Dermis microvascular lymphatic vessel endothelial cell (primary cell): ENCODE measurements around the gene MRPL51. TPM values are rescaled to one million over a fixed set of nuclear protein-coding genes. Genes with fewer than 3 reads are reported as not detected.

Source experiments
- DNase-seq, 2 donors: peaks; one replicate each; pipeline versions ENCODE4 v3.0.0 to v3.0.0-alpha.2; 2010; ENCODE audit warnings: low read depth in 2 of 2
- total RNA-seq: library from RNA; depleted of rRNA; stranded (reverse); fragments of >200 nt; gene quantifications from 2 replicates; pipeline ENCODE4 v1.2.1, GENCODE V29; 2014

MRPL51 gene
- total RNA-seq, result 70.5 and 106 TPM in 2 replicates

- DNase-seq, result peak; percentile 81 to 96
Measured at GRCh38 chr12:6492838-6493496, at the start of gene MRPL51. MRPL51 (minus strand) TSS chr12:6493262; CDS start chr12:6493136, 126 bp downstream.

- DNase-seq, result peak; percentile 44 to 65
Measured at GRCh38 chr12:6542209-6543009, 49.3 kb upstream of the MRPL51 start.

- no peak for DNase-seq
Measured at GRCh38 chr12:6541371-6542165, 48.5 kb upstream of the MRPL51 start.

GRCh38 chr12:6540181-6540877, 47.3 kb upstream of the MRPL51 start:
- DNase-seq, result peak in 1 of 2 donors; percentile 76

- DNase-seq, result no peak
Measured at GRCh38 chr12:6539707-6540134, 46.7 kb upstream of the MRPL51 start.

- no peak for DNase-seq
Measured at GRCh38 chr12:6539314-6539682, 46.2 kb upstream of the MRPL51 start.

- no peak for DNase-seq
Measured at GRCh38 chr12:6538420-6539313, 45.6 kb upstream of the MRPL51 start.

- DNase-seq, result peak; percentile 74 to 86
Measured at GRCh38 chr12:6537580-6538419, 44.7 kb upstream of the MRPL51 start.

- DNase-seq, result no peak
Measured at GRCh38 chr12:6536894-6537579, 44.0 kb upstream of the MRPL51 start.

GRCh38 chr12:6535960-6536847, 43.1 kb upstream of the MRPL51 start:
- no peak for DNase-seq

- DNase-seq, result no peak
Measured at GRCh38 chr12:6535697-6535946, 42.6 kb upstream of the MRPL51 start.

GRCh38 chr12:6534945-6535696, 42.1 kb upstream of the MRPL51 start:
- peak; percentile 77 to 89 for DNase-seq

GRCh38 chr12:6534695-6534944, 41.6 kb upstream of the MRPL51 start:
- DNase-seq, result peak in 1 of 2 donors; percentile 84

- DNase-seq, result peak; percentile 87 to 97
Measured at GRCh38 chr12:6533923-6534694, 41.0 kb upstream of the MRPL51 start, which contains the start of gene GAPDH. GAPDH (plus strand) TSS chr12:6534517; CDS start chr12:6534833, 316 bp downstream.

- no peak for DNase-seq
Measured at GRCh38 chr12:6533653-6533922, 40.5 kb upstream of the MRPL51 start.

- DNase-seq, result peak in 1 of 2 donors; percentile 59
Measured at GRCh38 chr12:6532927-6533652, 40.0 kb upstream of the MRPL51 start.
